Nucleus accumbens (tissue), 56 donors: ENCODE measurements around the gene HPCAL1.

Experiments
- DNase-seq, 56 donors: peaks; one replicate each; lab custom pipeline; 2025; lab: John Stamatoyannopoulos, UW

The HPCAL1 gene

DNA sequence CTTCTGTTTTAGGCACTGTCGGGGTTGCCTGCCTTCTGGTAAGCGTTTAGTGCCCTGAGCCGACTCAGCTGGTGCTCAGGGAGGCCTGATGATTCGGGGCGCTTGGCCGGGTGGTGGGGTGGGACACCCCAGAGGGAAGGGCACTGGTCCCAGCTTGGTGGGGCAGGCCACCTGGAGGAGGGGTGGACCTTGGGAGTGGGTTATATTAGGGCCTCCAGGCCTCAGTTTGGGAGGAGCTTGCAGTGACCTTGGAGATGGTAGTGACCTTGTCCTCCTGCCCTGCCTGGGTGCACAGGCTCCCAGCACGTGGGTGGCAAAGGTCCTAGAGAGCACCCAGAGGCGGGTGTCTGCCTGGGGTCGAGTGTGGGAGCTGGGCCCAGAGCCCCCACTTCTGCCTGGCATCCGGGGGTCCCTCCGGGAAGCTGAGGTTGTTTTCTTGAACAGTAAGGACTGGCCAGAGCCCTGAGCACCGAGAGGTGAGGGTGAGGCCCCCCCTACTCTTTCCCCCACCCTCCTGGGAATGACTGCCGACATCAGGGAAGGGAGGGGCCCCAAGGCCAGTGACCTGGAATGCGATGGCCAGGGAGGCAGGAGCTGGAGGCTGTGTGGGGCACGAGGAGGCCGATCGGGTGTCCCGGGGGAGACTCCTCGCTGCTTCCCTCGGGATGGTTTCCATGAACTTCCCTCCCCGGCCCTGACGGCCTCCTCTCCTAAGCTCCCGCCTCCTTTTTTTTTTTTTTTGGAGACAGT, 61.3 kb downstream of the HPCAL1 start:
- no peak for DNase-seq

DNA sequence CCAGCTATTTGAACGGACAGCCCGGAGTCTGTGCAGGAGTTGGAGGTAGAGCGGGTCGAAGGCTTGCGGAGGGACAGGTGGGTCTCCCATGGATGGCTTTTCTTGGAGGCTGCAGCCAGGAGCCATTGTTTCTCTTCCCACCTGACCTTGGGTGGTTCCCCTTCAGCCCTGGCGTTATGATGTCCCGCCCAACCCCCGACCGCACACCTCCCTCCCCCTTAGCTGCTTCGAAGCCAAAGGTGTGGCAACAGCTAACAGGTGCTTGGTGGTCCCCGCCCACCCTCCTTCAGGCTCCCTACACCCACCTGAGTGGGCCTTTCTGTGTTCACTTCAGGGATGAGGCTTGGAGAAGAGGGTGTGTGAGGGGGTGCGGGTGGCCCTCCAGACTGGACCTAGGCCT, 62.7 kb downstream of the HPCAL1 start:
- DNase-seq = no peak

DNA sequence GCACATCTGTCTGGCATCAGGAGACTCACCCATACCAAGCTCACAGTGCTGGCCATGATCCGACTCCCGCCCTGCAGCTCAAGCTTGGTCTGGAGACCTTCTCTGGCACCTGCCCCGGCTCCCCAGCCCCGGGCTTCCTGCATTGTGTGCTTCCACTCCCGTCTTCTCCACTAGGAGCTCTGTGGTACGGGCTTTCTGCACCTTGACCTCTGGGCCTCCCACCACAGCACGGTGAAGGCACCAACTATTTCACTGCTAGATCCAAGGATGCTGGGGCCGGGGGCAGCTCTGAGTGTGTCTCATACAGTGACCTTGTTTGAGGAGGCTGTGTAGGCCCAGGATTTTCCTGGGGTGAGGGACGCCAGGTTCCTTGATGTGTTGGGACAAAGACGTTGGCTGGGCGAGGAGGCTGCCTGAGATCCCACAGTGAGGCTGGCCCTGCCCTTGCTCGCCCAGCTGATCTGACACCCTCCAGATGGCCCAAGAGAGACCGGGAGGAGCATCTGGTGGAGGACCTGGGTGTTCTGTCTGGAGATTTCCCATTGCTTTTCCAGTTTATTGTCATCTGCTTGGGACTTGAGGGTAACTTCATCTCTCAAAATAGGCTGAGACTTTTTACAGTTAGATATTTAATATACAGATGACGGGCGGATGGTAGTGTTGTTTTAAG, 64.0 kb downstream of the HPCAL1 start:
- no peak for DNase-seq

DNA sequence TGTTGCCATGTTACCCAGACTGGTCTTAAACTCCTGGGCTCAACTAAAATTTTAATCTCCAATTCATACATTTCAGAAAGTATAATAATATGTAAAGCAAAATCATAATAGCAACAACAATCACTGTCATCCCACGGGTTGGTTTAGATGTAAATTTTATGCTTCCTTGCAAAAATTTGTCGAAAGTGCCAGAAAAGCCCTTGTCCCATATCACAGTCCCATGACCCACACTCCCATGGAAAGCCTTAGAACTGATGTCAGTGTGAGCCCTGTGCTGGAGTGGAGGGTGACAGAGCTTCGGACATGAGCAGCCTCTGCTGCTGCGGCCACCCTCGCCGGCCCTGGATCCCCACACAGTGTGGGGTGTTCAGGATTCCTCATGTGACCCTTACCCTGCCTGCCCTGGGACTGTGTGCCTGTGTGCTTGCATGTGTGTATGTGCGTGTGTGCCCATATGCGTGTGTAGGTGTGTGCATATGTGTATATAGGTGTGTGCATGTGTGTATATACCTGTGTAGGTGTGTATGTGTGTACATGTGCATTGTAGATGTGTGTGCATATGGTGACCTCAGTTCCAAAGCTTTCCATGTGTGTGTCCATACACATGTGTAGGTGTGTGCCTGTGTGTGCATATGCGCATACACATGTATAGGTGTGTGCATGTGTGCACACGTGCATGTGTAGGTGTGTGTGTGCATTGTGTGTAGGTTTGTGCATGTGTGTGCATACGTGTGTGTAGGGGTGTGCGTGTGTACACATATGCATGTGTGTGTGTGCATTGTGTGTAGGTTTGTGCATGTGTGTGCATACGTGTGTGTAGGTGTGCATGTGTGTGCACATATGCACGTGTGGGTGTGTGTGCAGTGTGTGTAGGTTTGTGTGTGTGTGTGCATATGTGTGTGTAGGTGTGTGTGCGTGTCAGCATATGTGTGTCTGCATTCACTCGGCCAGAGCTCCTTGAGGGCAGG, 65.1 kb downstream of the HPCAL1 start:
- DNase-seq = no peak

DNA sequence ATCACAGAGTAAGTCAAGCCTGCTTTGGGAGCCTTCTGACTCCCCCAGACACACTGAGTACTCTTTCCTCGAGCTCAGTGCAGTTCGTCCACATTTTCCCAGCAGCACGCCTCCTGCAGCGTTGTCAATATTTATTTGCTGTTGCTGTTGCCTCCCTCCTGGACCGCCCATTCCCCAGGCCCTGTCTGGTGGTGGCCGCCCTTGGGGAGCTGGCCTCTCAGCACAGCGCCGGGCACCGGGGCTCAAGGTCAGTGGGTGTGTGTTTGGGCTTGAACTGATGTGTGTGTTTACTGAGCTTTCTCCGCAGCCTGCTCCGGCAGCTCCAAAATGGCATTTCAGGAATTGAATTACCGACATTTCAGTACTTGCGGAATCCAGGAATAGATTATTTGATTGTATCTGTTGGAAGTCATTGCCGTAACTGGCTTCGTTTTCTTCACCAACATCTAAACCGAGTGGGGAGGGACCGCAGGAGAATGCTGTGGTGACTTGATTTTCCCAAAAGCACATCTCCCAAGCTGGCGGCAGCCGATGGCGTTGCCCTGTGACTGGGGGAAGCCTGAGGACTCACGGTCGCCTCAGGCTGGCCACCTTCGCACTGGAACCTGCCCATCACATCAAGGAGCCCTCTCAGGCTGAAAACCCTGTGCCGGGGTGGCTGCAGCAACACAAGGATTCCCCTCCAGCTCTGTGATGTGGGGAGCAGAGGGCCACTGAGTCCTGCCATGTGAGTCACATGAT, 66.0 kb downstream of the HPCAL1 start:
- no peak for DNase-seq

DNA sequence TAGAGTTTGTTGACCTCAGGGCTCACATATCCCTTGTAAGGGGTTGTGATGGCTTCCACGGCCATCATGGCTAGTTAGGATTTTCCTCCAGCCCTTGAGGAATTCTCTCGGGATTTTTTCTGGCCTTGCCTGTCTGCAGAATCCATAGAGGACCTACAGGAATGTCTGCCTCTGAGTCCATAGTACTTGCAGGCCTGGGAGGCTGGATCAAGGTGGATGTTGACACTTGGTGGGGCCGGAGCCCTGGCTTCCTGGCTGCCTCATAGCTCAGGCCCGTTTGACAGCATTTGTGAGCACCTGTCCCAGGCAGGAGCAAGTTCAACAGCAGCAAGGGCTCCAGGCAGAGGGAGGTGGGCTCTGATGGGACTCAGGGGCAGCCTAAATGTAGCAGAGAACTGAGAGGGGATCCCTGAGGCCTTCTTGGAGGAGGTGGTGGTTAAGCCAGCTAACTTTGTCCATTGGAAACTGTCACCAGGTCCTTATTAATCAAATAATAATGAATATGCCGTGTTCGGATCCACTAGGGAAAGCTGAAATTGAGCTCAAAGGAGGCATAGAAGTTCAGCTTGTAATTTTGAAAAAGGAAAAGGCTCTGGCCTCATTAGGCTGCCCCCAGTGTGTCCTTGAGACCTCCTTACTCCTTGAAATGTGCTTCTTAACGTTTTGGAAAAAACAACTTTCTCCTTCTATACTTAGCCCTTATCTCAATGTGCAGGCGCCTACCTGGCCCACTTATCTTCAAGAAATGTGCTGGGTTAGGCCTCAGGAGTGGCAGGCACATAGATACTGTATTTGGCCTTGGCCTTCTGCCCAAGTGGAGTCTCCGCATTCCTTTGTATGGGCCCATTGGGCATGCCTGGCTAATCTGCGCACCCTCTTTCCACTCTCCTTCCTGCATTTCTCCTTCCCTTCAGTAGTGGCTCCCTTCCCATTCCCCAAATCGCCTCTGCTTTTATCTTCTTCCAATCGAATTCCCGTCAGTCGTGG, 66.9 kb downstream of the HPCAL1 start:
- DNase-seq = no peak

DNA sequence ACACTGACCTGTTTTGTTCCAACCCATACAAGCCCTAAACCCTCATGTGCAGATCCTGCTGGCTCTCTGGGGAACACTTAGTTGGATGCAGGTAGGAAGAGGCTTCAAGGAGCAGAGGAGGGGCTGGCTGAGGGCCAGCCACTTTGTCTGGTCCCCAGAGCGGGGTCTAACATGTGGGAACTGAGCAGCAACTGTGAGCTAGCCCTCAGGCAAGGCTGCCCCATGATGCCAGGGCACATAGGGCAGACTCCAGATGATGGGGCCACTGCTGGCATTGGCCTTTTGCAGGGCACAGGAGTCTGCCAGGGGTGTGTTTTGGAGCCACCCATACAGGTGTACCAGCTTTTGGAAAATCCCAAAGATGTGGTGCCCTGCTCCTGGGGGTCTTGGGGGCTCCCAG, 67.7 kb downstream of the HPCAL1 start:
- DNase-seq = no peak

DNA sequence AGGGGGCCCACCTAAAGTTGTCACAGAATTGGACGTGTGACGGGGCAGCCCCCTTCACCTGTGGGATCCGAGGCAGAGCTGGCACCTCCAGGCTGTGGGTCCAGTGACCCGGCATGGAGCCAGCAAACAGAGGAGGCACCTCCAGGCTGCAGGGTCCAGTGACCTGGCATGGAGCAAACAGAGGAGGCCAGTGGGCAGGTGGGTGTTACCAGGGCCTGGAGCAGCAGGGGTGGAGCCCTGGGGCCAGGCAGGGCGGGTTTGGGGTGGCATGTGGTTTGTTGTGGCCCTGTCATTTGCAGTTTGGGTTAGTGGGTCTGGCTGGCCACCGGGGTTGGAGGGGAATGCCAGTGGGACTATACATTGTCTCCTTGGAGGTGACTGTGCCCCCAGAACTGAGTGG, 68.2 kb downstream of the HPCAL1 start:
- DNase-seq = no peak

DNA sequence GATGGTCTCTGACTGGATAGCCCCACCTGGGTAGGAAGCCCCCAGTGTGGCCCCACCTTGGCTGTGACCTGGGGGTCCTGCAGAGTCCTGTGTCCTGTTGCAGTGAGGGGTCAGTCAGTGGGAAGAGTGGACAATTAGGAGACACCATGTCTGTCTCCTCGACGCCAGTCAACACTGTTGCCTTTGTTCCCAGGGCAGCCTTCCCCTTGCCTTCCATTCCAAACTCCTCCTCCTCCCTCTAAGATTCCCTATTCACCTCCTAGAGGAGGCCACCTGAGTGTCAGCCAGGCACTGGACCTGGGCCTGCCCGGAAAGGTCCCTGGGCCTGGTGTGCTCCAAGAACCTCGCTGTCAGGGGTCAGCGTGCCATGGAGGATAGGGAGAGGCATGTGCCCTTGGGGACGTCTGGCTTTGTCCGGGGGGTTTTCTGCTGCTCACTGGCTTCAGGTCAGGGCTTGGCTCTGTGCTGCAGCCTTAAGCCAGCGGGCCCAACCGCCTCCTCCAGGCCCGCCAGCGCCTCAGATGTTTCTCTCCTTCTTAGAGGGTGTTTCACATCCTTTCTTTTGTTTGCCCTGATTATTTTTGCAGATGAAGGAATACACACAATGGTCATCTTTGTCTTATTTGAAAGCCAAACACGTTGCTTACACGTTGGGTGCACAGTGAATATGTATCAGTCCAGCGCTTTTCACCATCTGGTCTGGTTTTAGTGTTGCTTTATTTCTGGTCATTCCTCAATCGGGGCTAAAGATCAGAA, 68.9 kb downstream of the HPCAL1 start:
- DNase-seq = peak in 2 of 56 donors; percentile 10 to 23

DNA sequence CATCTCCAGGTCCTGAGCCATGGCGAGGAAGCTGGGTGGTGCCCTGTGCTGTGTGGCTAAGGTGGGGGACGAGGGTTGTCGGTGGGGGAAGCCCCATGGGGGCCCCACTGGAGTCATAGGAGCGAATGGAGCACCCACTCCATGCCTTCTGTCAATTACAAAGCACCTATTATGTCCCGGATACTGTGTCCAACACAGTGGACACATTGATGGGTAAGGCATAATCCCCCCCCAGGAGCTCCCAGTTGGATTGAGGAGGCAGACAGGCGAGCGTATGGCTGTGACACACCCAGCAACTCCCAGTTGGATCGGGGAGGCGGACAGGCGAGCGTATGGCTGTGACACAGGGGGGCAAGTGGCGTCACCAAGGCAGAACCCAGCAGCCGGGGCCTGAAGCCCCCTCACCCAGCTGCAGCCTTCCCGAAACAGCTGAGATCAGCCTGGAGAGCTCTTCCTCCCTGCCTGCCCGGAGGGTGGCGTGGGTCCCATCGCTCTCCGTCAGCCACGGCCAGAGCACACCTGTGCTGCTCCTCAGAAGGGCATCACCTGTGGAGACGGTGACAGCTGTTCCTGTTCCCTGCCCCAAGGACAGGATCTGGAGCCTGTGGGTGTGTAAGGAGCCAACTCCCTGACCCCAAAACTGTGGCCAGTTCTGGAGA, 69.6 kb downstream of the HPCAL1 start:
- DNase-seq = peak in 3 of 56 donors; percentile 16 to 56 (median 20)

DNA sequence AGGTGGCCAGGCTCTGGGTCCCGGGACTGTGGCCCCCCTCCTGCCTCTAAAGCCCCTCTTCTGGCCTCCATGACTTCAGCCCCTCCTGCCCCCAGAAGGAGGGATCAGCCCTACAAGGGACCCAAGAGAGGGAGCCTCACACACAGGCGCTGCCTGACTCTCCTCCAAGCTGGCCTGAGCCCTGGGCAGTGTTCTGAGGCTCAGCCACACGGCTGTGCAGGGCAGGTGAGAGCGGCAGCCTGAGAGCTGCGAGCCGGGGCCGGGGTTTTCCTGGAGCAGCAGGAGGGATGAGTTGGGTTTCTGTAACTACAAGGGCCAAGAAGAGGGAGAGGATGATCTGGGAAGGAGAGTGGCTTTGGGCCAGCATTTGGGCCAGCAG, 70.1 kb downstream of the HPCAL1 start:
- no peak for DNase-seq

DNA sequence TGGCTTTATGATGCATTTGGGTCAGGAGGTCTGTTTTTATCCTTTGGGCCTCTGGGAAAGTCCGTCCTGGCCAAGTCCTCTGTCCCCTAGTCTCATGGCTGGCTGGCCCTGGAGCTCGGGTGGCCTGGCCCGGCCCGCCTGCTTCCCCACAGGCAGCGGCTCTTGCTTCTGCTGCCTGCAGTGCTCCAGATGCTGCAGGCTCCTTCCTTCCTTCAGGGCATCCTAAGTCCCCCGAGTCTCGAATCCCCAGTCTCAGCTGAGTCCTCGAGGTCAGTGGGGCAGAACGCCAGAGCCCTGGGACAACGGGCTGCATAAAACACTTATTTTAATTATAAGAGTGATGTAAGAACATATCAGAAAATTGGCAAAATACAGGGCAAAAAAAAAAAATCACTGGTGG, 71.2 kb downstream of the HPCAL1 start:
- no peak for DNase-seq

DNA sequence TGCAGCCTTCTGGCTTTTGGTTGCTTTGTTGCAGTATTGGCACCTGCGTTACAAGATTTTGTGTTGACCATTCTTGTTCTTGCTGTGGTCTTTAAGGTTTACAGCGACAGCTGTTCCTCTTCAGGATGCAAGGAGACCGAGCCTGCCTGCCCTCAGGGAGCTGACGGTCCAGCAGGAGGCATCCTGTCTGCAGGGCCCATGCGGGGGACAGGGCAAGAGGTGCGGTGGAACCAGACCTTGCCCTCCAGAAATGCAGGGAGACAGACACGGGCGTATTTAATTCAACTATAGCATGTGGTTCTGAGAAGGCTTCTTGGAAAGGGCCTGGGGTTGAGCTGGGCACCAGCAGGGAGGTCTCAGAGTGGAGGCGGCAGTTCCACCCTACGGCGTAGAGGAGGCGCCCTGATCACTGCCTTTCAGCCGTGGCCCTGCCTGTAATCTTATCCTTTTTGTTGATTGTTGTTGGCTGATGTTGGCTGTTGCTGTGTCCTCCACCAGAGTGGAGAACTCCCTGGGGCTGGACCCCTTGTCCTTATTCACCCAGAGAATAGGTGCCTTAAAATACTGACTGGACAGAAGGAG, 71.7 kb downstream of the HPCAL1 start:
- no peak for DNase-seq

DNA sequence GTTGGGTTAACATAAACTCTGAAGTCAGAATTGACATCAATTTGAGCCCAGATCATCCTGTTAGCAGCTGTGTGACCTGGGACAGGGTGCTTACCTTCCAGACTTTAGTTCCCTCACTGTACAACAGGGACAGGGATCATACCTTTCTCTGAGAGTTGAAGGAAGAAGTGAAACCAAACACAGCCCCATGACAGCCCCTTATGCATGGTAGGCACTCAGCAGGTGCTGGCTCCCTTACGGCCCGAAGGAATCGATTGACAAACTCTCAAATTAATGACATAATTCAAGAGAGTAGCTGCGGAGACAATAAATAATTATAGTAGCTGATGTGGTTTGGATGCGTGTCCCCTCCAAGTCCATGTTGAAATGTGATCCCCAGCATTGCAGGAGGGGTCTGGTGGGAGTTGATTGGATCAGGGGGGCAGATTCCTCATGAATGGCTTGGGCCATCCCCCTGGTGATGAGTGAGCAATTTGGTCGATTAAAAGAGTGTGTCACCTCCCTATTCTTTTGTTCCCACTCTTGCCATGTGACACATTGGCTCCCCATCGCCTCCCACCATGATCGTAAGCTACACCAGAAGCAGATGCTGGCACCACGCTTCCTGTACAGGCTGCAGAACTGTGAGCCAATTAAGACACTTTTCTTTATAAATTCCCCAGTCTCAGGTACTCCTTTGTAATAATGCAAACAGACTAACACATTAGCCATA, 73.0 kb downstream of the HPCAL1 start:
- DNase-seq = peak in 18 of 56 donors; percentile 8 to 60 (median 28)

DNA sequence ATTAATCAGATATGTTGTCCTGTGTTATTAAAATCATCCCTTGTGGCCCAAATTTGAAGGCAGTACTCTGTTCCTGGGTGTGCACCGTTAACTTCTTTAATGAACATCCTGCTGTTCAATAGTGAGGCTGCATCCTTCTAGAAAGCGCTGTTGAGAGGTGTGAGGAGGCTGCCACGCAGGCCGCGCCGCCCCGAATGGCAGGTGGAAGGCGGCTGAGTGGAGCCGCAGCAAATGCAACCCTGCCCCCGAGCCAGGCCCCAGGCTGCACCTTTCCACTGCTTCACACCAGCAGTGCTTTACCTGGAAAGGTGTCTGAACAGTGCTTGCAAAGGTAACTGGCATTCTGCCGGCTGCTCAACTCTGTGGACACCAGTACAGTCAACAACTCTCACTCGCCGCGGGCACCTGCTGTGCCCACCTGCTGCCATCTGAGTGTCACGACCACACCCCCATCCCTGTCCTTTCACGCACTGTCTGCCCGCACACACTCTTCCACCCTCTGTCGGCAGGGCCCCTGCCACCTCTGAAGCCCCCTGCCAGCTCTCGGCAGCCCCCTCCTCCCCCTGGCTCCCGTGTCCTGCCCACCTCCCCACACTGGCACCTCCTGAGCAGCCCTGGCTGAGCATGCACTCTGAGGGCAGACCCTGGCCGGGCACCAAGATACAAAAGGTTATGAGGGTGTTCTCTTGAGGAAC, 74.5 kb downstream of the HPCAL1 start:
- no peak for DNase-seq

DNA sequence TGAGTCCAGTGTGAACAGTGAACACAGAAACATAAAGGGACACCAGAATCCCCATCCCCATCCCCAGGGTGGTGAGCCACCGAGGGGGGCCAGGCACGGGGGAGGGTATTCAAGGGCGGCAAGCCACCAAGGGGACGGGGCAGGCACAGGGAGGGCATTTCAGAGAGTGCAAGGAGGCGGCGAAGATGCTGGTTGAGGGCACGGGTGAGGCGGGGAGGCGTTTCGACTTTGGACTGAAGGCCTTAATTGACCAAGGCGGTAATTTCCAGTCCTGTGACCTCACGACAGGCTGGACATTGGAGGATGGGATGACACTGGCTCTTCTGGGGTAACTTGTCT, 75.0 kb downstream of the HPCAL1 start:
- no peak for DNase-seq
